Prostate gland (tissue), 2 donors: ENCODE results near the gene PBXIP1.

ENCODE experiments used
- POLR2A ChIP-seq: fragments of 450-650 bp; IDR thresholded peaks from one replicate; pipeline ENCODE4 v1.6.1; 2016; ENCODE audit warnings: antibody characterized with exemption, mild to moderate bottlenecking
- POLR2AphosphoS5 ChIP-seq: sonication (generic); formaldehyde crosslinking; IDR thresholded peaks from one replicate; pipeline ENCODE4 v1.6.1; 2017; ENCODE audit warnings: antibody characterized with exemption
- TF ChIP-seq, protein P1 (sequence below), 4 experiments: fragments of 200-600 bp in 2 of 4; fragments of 450-650 bp in 2 of 4; sonication (generic) in 2 of 4; IDR thresholded peaks; 1 replicate in 3 of 4; 2 replicates in 1 of 4; pipeline ENCODE4 v1.5.1; 2016 to 2019; ENCODE audit warnings: antibody characterized with exemption in 4 of 4, mild to moderate bottlenecking in 2 of 4, moderate library complexity in 2 of 4

DNA sequence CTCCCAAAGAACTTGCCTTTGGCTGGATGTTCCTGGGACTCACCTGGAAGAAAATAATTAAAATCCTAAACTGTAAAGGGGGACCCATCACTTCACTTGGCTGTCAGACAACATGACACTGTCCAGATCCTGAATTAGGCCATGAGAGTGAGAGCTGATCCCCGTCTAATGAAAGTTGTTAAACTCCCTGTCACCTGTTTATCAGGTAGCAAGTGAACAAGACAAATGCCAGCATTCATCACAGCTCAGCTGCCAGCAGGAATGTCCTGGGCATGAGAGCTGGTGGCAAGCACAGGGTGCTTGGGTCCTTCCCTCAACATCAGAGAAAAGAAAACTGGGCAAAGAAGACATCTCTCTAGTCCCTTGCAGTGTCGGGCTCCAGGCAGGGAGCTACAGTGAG, 43.1 kb downstream of the PBXIP1 start:
- TF ChIP-seq, protein P1, sequence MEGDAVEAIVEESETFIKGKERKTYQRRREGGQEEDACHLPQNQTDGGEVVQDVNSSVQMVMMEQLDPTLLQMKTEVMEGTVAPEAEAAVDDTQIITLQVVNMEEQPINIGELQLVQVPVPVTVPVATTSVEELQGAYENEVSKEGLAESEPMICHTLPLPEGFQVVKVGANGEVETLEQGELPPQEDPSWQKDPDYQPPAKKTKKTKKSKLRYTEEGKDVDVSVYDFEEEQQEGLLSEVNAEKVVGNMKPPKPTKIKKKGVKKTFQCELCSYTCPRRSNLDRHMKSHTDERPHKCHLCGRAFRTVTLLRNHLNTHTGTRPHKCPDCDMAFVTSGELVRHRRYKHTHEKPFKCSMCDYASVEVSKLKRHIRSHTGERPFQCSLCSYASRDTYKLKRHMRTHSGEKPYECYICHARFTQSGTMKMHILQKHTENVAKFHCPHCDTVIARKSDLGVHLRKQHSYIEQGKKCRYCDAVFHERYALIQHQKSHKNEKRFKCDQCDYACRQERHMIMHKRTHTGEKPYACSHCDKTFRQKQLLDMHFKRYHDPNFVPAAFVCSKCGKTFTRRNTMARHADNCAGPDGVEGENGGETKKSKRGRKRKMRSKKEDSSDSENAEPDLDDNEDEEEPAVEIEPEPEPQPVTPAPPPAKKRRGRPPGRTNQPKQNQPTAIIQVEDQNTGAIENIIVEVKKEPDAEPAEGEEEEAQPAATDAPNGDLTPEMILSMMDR (IDR thresholded peaks at IDR 0.05) = no peak
- TF ChIP-seq POLR2AphosphoS5 (no peak), POLR2A (no peak)
